ENCODE data around the gene ARID4A. TPM values are rescaled to one million over a fixed set of nuclear protein-coding genes. Genes with fewer than 3 reads are reported as not detected.

The ARID4A gene
- total and polyA plus RNA-seq, 8 donors: 27.6 to 48.6 (median 37.3) TPM

DNA sequence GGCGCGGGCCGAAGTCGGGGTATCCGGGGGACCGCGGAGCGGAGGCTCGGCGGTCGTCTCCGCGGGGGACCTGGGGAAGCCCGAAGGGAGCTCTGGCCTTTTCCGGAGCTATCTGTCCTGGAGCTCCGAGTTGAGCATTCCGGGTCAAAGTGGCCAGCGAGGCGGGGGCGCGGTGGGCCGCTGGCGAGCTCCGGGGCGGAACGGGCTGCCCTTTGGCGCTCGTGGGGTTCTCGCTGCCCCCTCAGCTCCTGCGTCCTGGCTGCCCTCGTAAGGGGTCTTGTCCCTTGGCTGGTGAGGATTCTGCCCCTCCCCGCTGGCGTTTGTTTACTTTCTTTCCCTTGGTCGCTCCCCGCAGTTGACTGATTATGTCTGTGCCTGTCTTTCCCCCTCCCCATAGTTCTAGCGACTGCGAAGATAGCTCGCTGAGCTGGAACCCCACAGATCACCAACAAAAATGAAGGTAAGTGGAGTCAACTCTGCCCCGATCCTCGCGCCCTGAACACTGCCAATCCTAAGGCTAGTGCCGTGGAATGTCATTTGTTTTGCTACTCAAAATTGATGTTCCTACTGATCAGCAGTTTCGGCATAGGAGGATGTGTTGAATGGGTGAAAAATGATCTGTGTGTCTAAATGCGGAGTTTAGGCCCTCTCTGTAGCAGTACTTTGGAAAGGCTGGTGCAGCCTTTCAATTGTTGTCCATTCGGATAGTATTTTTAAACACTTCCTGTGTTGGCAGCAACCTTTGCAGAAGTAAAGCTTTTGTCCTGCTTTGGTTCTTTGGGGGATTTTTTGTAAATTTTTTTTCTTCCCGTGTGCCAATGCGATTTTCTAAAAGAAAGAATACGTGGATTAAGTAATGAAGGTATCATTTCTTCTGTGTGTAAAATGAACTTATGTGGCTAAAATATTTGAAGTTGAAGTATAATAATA lies 1.3 kb downstream of the ARID4A start:
- TF ChIP-seq, protein P1, sequence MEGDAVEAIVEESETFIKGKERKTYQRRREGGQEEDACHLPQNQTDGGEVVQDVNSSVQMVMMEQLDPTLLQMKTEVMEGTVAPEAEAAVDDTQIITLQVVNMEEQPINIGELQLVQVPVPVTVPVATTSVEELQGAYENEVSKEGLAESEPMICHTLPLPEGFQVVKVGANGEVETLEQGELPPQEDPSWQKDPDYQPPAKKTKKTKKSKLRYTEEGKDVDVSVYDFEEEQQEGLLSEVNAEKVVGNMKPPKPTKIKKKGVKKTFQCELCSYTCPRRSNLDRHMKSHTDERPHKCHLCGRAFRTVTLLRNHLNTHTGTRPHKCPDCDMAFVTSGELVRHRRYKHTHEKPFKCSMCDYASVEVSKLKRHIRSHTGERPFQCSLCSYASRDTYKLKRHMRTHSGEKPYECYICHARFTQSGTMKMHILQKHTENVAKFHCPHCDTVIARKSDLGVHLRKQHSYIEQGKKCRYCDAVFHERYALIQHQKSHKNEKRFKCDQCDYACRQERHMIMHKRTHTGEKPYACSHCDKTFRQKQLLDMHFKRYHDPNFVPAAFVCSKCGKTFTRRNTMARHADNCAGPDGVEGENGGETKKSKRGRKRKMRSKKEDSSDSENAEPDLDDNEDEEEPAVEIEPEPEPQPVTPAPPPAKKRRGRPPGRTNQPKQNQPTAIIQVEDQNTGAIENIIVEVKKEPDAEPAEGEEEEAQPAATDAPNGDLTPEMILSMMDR (IDR thresholded peaks at IDR 0.05): no peak
- DNase-seq (peak in 3 of 4 donors; percentile 33 to 88 (median 38)), ATAC-seq (no peak)
- peaks cover 18 to 38% of the 10 kb centered on the region in 2 donors for H3K4me1 ChIP-seq
- intact Hi-C loops (cut with DNase I): no loop called here
- H3K36me3 ChIP-seq: peaks cover 0 to 26% of the 10 kb centered on the region in 2 donors
- H3K4me3 ChIP-seq: peak overlapping the region; percentile 95
- H3K27ac ChIP-seq: peak overlapping the region; percentile 98
- H3K27me3 ChIP-seq: no peaks in the 10 kb centered on the region
- H3K9me3 ChIP-seq: no peaks in the 10 kb centered on the region

DNA sequence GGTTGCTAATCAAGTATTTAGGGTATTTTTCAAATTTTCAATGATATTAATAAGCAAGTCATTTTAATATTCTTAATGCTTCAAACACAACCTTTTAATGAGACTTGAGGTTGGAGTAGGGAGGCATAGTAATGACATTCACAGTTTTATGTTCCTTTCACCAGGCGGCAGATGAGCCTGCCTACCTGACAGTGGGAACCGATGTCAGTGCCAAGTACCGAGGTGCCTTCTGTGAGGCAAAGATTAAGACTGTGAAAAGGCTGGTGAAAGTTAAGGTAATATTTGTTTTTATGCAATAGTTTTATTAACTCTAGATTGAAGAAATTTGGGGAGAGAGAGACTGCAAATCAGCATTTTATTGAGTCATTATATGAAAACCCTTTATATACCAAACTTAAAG lies 3.1 kb downstream of the ARID4A start:
- Histone ChIP-seq H3K4me3 (no peak overlapping the region), H3K36me3 (peaks cover 0 to 29% of the 10 kb centered on the region in 2 donors)
- intact Hi-C loops (cut with DNase I): no loop called here

DNA sequence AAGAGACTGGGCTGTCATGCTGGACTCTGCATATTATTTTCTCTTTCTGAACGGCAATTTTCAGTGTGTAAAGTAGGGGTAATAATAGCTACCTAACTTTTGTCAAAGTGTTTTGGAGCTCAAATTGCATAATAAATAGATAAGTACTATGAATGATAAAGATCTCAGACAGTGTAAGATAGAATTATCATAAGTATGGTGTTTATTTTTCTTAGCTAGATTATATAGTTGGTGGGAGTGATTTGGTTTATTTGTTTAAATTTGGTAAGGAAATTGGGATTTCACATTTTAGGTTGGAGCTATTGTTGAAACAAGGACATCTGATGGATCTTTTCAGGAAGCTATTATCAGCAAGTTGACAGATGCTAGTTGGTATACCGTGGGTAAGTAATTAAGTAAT lies 7.4 kb downstream of the ARID4A start:
- peaks cover 2 to 22% of the 10 kb centered on the region in 2 donors for H3K4me1 ChIP-seq
- no peak overlapping the region for H3K4me3 ChIP-seq
- no peak for ATAC-seq
- peaks cover 0 to 55% of the 10 kb centered on the region in 2 donors for H3K36me3 ChIP-seq
- H3K9me3 ChIP-seq: no peaks in the 10 kb centered on the region
- DNase-seq: no peak
- intact Hi-C loops (cut with DNase I): no loop called here
- no peak overlapping the region for H3K27ac ChIP-seq
- H3K27me3 ChIP-seq: no peaks in the 10 kb centered on the region
- TF ChIP-seq, protein P1 (IDR thresholded peaks at IDR 0.05): no peak

More for the DNA sequence above, 3.1 kb downstream of the ARID4A start:
- H3K4me1 ChIP-seq: peaks cover 9 to 22% of the 10 kb centered on the region in 2 donors
- DNase-seq (no peak), ATAC-seq (no peak)
- TF ChIP-seq, protein P1 (IDR thresholded peaks at IDR 0.05): no peak
- H3K27ac ChIP-seq: no peak overlapping the region
- no peaks in the 10 kb centered on the region for H3K9me3 ChIP-seq
- no peaks in the 10 kb centered on the region for H3K27me3 ChIP-seq

DNA sequence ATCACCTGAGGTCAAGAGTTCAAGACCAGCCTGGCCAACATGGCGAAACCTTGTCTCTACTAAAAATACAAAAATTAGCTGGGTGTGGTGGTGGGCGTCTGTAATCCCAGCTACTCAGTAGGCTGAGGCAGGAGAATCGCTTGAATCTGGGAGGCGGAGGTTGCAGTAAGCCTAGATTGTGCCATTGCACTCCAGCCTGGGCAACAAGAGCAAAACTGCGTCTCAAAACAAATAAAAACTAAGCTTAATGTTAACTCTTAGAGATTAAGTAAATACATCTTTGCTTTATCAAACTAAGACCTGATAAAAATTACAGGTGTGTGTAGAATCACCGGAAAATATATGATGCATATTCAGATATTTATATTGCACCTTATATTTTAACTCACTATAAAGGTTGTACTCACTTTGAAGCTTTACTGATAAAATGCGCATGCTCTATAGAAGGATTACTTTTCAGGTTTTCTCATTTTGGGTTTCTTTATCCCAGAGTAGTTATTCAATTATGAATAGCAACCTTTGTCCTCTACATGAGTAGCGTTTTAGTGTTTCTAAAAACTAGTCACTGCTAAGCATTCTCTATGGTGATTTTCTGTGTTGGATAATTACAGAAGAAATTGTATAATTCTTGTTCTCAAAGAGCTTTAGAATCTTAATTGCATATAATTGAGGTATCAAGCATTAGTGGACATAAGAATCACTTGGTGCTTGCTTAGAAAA lies 9.4 kb downstream of the ARID4A start:
- Histone ChIP-seq H3K4me3 (no peak overlapping the region), H3K36me3 (peaks cover 0 to 70% of the 10 kb centered on the region in 2 donors), H3K27me3 (no peaks in the 10 kb centered on the region), H3K27ac (no peak overlapping the region), H3K4me1 (peaks cover 0 to 14% of the 10 kb centered on the region in 2 donors), H3K9me3 (no peaks in the 10 kb centered on the region)
- TF ChIP-seq, protein P1 (IDR thresholded peaks at IDR 0.05): no peak
- no peak for DNase-seq
- intact Hi-C loops (cut with DNase I): no loop called here
- ATAC-seq: no peak

DNA sequence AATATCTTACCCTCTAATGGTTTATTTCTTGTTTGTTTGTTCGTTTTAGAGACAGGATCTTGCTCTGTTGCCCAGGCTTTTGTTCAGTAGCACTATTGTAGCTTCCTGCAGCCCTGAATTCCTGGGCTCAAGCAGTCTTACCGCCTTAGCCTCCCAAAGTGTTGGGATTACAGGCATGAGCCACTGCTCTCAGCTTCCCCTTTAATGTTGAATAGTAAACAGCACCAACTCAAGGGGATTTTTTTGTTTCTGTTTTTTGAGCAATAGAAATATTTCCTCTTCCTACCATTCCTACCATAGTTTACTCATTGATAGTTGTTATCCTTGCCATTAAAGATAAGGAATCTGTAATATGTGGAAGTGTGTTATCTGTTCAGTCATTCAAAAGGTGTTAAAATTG lies 10.7 kb downstream of the ARID4A start:
- no peak overlapping the region for H3K4me3 ChIP-seq
- H3K9me3 ChIP-seq: no peaks in the 10 kb centered on the region
- H3K4me1 ChIP-seq: peaks cover 0 to 14% of the 10 kb centered on the region in 2 donors
- H3K36me3 ChIP-seq: peaks cover 0 to 71% of the 10 kb centered on the region in 2 donors
- H3K27ac ChIP-seq: peak overlapping the region in 1 of 2 donors; percentile 20
- intact Hi-C loops (cut with DNase I): no loop called here
- TF ChIP-seq, protein P1 (IDR thresholded peaks at IDR 0.05): no peak
- H3K27me3 ChIP-seq: no peaks in the 10 kb centered on the region
- DNase-seq (no peak), ATAC-seq (no peak)
